A549 (cell line): Measurements from ENCODE around the gene RANBP3. TPM values are rescaled to one million over a fixed set of nuclear protein-coding genes. Genes with fewer than 3 reads are reported as not detected.
A peak's percentile ranks its signal among the peaks of the same experiment; 100 is the strongest.

Experiments used
- ATAC-seq, 2 experiments: fragments of 200-7000 bp in 1 of 2; fragments of >200 bp in 1 of 2; cut with Nextera tagmentation in 1 of 2; cut with Tn5 transposase in 1 of 2; 3 replicates each; pipeline versions ENCODE4 v1.8.0 to v1.9.1; 2018 to 2020; ENCODE audit warnings: mild to moderate bottlenecking in 1 of 2, moderate library complexity in 1 of 2
- CTCF ChIA-PET: fragments of 300-600 bp; sonication (Branson Sonifier 250); formaldehyde crosslinking; extraction: SDS; loops from one replicate; lab custom pipeline; 2021; ENCODE audit warnings: antibody characterized with exemption, inconsistent platforms; lab: Yijun Ruan, JAX
- POLR2A ChIA-PET: fragments of 350-600 bp; formaldehyde crosslinking; extraction: SDS; loops from one replicate; lab custom pipeline; 2021; ENCODE audit warnings: antibody characterized with exemption, inconsistent platforms; lab: Yijun Ruan, JAX
- DNase-seq, 2 experiments: peaks; one replicate each; pipeline versions ENCODE4 v3.0.0 to v3.0.0-alpha.2; 2011 to 2016; ENCODE audit warnings: low read depth in 1 of 2, low spot score in 1 of 2
- FAIRE-seq: peaks from 2 replicates; lab custom pipeline; 2011; peaks lifted over from hg19 to GRCh38; lab: Jason Lieb, UNC
- H3K27ac ChIP-seq, 2 experiments: fragments of >200 bp; sonication (Bioruptor Twin); formaldehyde crosslinking; 3 replicates each; pipeline ENCODE4 v1.5.1; 2016 to 2017
- H3K4me1 ChIP-seq: fragments of >200 bp; sonication (Bioruptor Twin); formaldehyde crosslinking; 3 replicates; pipeline ENCODE4 v1.6.1; 2016
- H3K4me2 ChIP-seq: fragments of >200 bp; sonication (Bioruptor Twin); formaldehyde crosslinking; 3 replicates; pipeline ENCODE4 v1.6.1; 2016
- H3K4me3 ChIP-seq: fragments of >200 bp; sonication (Bioruptor Twin); formaldehyde crosslinking; 3 replicates; pipeline ENCODE4 v1.5.1; 2016
- H3K9me3 ChIP-seq: fragments of >200 bp; sonication (Bioruptor Twin); formaldehyde crosslinking; 3 replicates; pipeline ENCODE4 v1.6.1; 2016
- ATOH8 ChIP-seq: fragments of 250-450 bp; sonication (Bioruptor Pico); IDR thresholded peaks from 2 replicates; pipeline ENCODE4 v1.5.0; 2020; ENCODE audit warnings: low read depth, mild to moderate bottlenecking, moderate library complexity
- CHD2 ChIP-seq: fragments of 150-350 bp; IDR thresholded peaks from 2 replicates; pipeline ENCODE4 v1.6.1; 2014; ENCODE audit warnings: low read length; ENCODE audit not compliant: partially characterized antibody
- EHMT2 ChIP-seq: fragments of 200-600 bp; sonication (generic); IDR thresholded peaks from 2 replicates; pipeline ENCODE4 v1.6.1; 2016; ENCODE audit warnings: antibody characterized with exemption, low read depth, mild to moderate bottlenecking, moderate library complexity
- EP300 ChIP-seq, 2 experiments: fragments of >200 bp; sonication (Bioruptor Twin); formaldehyde crosslinking; IDR thresholded peaks; 2 replicates in 1 of 2; 3 replicates in 1 of 2; pipeline ENCODE4 v1.6.1; 2016 to 2017
- FOSB ChIP-seq: fragments of 250-450 bp; sonication (Bioruptor Pico); IDR thresholded peaks from 2 replicates; pipeline ENCODE4 v1.5.0; 2020; ENCODE audit warnings: mild to moderate bottlenecking, moderate library complexity
- HOXA7 ChIP-seq: fragments of 250-450 bp; sonication (Bioruptor Pico); IDR thresholded peaks from 2 replicates; pipeline ENCODE4 v1.5.0; 2020; ENCODE audit warnings: mild to moderate bottlenecking, moderate library complexity
- HOXB13 ChIP-seq: fragments of 250-450 bp; sonication (Bioruptor Pico); IDR thresholded peaks from 2 replicates; pipeline ENCODE4 v1.5.0; 2020; ENCODE audit warnings: low read depth, mild to moderate bottlenecking, moderate library complexity
- HOXB5 ChIP-seq: fragments of 250-450 bp; sonication (Bioruptor Pico); IDR thresholded peaks from 2 replicates; pipeline ENCODE4 v1.5.0; 2020; ENCODE audit warnings: mild to moderate bottlenecking, moderate library complexity
- KDM1A ChIP-seq: fragments of 200-600 bp; sonication (generic); IDR thresholded peaks from 2 replicates; pipeline ENCODE4 v1.6.1; 2016; ENCODE audit warnings: low read depth, mild to moderate bottlenecking
- MYC ChIP-seq: IDR thresholded peaks from 2 replicates; pipeline ENCODE4 v1.6.1; 2012; ENCODE audit warnings: mild to moderate bottlenecking, inconsistent platforms, low read length, improper control_type of control experiment, borderline replicate concordance
- NR3C1 ChIP-seq: fragments of >200 bp; sonication (Bioruptor Twin); formaldehyde crosslinking; IDR thresholded peaks from 3 replicates; pipeline ENCODE4 v1.6.1; 2017
- POLR2A ChIP-seq: IDR thresholded peaks from 2 replicates; pipeline ENCODE4 v1.6.1; 2012; ENCODE audit warnings: mild to moderate bottlenecking, low read length
- RARB ChIP-seq: fragments of 250-450 bp; sonication (Bioruptor Pico); IDR thresholded peaks from 2 replicates; pipeline ENCODE4 v1.8.0; 2021; ENCODE audit warnings: mild to moderate bottlenecking, moderate library complexity
- RNF2 ChIP-seq: fragments of 200-600 bp; sonication (generic); IDR thresholded peaks from 2 replicates; pipeline ENCODE4 v1.6.1; 2016; ENCODE audit warnings: low read depth, mild to moderate bottlenecking, antibody characterized with exemption, moderate library complexity, borderline replicate concordance
- SMC3 ChIP-seq: fragments of >200 bp; sonication (Bioruptor Twin); formaldehyde crosslinking; IDR thresholded peaks from 3 replicates; pipeline ENCODE4 v1.6.1; 2018; ENCODE audit warnings: inconsistent platforms
- TP53 ChIP-seq: fragments of 250-450 bp; sonication (Bioruptor Pico); IDR thresholded peaks from 2 replicates; pipeline ENCODE4 v1.5.0; 2021; ENCODE audit warnings: mild to moderate bottlenecking, moderate library complexity
- ZC3H11A ChIP-seq: fragments of 450-650 bp; IDR thresholded peaks from 2 replicates; pipeline ENCODE4 v1.6.1; 2014; ENCODE audit warnings: antibody characterized with exemption, mild to moderate bottlenecking
- ZFP36 ChIP-seq: fragments of 450-650 bp; IDR thresholded peaks from 2 replicates; pipeline ENCODE4 v1.6.1; 2014; ENCODE audit warnings: borderline replicate concordance; ENCODE audit not compliant: partially characterized antibody
- ZSCAN20 ChIP-seq: fragments of 250-450 bp; sonication (Bioruptor Pico); IDR thresholded peaks from 2 replicates; pipeline ENCODE4 v1.8.0; 2022; ENCODE audit warnings: mild to moderate bottlenecking, moderate library complexity
- WGBS: methylation state at CpG from one replicate; pipeline ENCODE4 v1.1.6; 2017; ENCODE audit errors: missing lambda C conversion rate; 5-methylcytosine and 5-hydroxymethylcytosine counted together
- polyA plus RNA-seq, 4 experiments: library from polyadenylated mRNA; depleted of rRNA in 3 of 4; stranded (reverse); fragments of >200 nt; fragmentation: RNase III in 1 of 4; extraction: RNeasy Plus Mini Kit Qiagen cat#74134 plus additional on column Dnase treatment in 1 of 4; gene quantifications; 2 replicates in 3 of 4; 3 replicates in 1 of 4; pipeline ENCODE4 v1.2.3, GENCODE V29; 2011 to 2017
- TF ChIP-seq, protein P1 (sequence below): fragments of 200-600 bp; sonication (generic); IDR thresholded peaks from 2 replicates; pipeline ENCODE4 v1.6.1; 2016; ENCODE audit warnings: antibody characterized with exemption, mild to moderate bottlenecking, moderate library complexity
- TF ChIP-seq, protein P2 (sequence below): fragments of >200 bp; sonication (Bioruptor Twin); formaldehyde crosslinking; IDR thresholded peaks from 2 replicates; pipeline ENCODE4 v1.6.1; 2016

The RANBP3 gene
- polyA plus RNA-seq, 2 of the 4 experiments (the other 2 are of a cell fraction), result 39.2 to 53.5 TPM

- ATAC-seq, result no peak
- H3K4me2 ChIP-seq, result peak overlapping the region; percentile 74
- no peak for FAIRE-seq
Measured at GRCh38 chr19:5905114-5905778, 72.7 kb downstream of the RANBP3 start.

DNA sequence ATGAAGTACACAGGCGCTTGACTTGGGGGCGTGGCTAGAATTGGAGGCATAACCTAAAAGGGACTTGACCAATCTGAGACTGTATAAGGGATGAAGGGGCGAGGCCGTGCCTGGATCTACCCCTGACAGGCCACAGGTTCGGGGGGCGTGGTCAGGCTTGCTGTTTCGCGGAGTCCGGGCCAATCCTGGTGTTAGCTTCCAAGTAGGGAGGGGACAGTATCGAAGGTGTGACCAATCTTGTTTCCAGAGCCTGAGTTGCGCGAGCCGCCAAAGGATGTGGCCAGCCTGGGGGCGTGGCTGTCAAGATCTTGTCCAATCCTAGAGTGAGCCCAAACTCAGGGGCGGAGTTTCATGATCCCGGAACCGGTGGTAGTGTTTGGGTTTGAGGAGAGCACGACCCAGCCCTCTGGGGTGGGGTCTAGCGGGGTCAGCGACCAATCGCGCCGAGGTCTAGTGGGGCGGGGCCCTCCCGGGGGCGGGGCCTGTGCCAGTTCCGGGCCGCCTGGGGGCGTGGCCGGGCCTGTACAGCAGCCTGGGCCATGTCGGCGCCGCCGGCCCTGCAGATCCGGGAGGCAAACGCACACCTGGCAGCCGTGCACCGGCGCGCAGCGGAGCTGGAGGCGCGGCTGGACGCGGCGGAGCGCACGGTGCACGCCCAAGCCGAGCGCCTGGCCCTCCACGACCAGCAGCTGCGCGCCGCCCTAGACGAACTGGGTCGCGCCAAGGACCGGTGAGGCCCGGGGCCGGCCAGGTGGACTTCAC lies 73.4 kb downstream of the RANBP3 start, which contains the start of gene VMAC:
Gene VMAC, plus strand, starts transcription at position 521 of the 762 bp plus-strand sequence. Its CDS starts 19 bp downstream, at position 540.
- 4% methylated on average over 9 of the region's 61 CpGs for WGBS
- CTCF ChIA-PET, result interaction anchor here (1.0 to 4.4 kb wide), 4 partner anchors 13 to 118 kb away, joined by 3 to 37 read pairs (median 12); no protein-coding TSS in a partner anchor
- DNase-seq, result peak; percentile 89 to 100
- ATAC-seq, result peak; percentile 83 to 87
- peak within 1 kb of the TSS; percentile 95 to 98 for H3K27ac ChIP-seq
- H3K4me1 ChIP-seq, result peaks cover 5% of the 10 kb centered on the region; the same call in 1 of the 3 replicates
- POLR2A ChIA-PET, result interaction anchor here (0.6 to 2.7 kb wide), 10 partner anchors 11 to 217 kb away, joined by 3 to 42 read pairs (median 4); partner anchors contain the start of genes DUS3L, NRTN and RPL36
- no peaks in the 10 kb centered on the region for H3K9me3 ChIP-seq
- TF ChIP-seq RARB (CRISPR knock-in tag) (no peak), SMC3 (no peak), FOSB (no peak), POLR2A (peak; percentile 47; the same call in 1 of the 2 replicates), EP300 (IDR thresholded peaks at IDR 0.05) (no peak)
- peak within 1 kb of the TSS; percentile 99 for H3K4me3 ChIP-seq
- FAIRE-seq, result peak; percentile 13
- peak within 1 kb of the TSS; percentile 74 for H3K4me2 ChIP-seq

More at GRCh38 chr19:5905114-5905778, 72.7 kb downstream of the RANBP3 start:
- peaks cover 5% of the 10 kb centered on the region; the same call in 1 of the 3 replicates for H3K4me1 ChIP-seq
- ChIA-PET POLR2A (interaction anchor here (1.4 to 2.7 kb wide), 2 partner anchors 77 to 85 kb away, joined by 4 to 42 read pairs; no protein-coding TSS in a partner anchor), CTCF (interaction anchor here (4.4 kb wide), 1 partner anchor 102 kb away, joined by 37 read pairs; no protein-coding TSS in a partner anchor)
- no peaks in the 10 kb centered on the region for H3K9me3 ChIP-seq
- DNase-seq, result no peak
- peak overlapping the region; percentile 65 to 88 for H3K27ac ChIP-seq
- TF ChIP-seq TP53 (no peak), RNF2 (no peak), NR3C1 (no peak), ZFP36 (no peak), SMC3 (no peak), MYC (no peak), ZC3H11A (no peak), HOXB13 (CRISPR knock-in tag) (no peak), ATOH8 (CRISPR knock-in tag) (no peak), KDM1A (no peak), HOXA7 (no peak), ZSCAN20 (CRISPR knock-in tag) (no peak), HOXB5 (CRISPR knock-in tag) (no peak), CHD2 (no peak), EHMT2 (no peak)
- TF ChIP-seq, protein P1, sequence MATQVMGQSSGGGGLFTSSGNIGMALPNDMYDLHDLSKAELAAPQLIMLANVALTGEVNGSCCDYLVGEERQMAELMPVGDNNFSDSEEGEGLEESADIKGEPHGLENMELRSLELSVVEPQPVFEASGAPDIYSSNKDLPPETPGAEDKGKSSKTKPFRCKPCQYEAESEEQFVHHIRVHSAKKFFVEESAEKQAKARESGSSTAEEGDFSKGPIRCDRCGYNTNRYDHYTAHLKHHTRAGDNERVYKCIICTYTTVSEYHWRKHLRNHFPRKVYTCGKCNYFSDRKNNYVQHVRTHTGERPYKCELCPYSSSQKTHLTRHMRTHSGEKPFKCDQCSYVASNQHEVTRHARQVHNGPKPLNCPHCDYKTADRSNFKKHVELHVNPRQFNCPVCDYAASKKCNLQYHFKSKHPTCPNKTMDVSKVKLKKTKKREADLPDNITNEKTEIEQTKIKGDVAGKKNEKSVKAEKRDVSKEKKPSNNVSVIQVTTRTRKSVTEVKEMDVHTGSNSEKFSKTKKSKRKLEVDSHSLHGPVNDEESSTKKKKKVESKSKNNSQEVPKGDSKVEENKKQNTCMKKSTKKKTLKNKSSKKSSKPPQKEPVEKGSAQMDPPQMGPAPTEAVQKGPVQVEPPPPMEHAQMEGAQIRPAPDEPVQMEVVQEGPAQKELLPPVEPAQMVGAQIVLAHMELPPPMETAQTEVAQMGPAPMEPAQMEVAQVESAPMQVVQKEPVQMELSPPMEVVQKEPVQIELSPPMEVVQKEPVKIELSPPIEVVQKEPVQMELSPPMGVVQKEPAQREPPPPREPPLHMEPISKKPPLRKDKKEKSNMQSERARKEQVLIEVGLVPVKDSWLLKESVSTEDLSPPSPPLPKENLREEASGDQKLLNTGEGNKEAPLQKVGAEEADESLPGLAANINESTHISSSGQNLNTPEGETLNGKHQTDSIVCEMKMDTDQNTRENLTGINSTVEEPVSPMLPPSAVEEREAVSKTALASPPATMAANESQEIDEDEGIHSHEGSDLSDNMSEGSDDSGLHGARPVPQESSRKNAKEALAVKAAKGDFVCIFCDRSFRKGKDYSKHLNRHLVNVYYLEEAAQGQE, result no peak
- TF ChIP-seq, protein P2, sequence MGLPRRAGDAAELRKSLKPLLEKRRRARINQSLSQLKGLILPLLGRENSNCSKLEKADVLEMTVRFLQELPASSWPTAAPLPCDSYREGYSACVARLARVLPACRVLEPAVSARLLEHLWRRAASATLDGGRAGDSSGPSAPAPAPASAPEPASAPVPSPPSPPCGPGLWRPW, result no peak
- WGBS, result 50% methylated on average over 19 of the region's 31 CpGs
- peak overlapping the region; percentile 99 for H3K4me3 ChIP-seq
